ENCODE measurements around the gene NARF.
"Not testable (repeated sequence)": the region's sequence is repeated elsewhere in the genome, so short reads cannot be mapped to it uniquely, and the experiment has no call there.

- not testable (repeated sequence) for TF ChIP-seq CTCF (IDR thresholded peaks at IDR 0.05; ENCODE audit: low read depth, low read length, poor library complexity, severe bottlenecking); EZH2phosphoT487 (IDR thresholded peaks at IDR 0.05; ENCODE audit: borderline replicate concordance, low read length)
Observed at GRCh38 chr17:82459936-82460335, 1.4 kb downstream of the NARF start.

All from DOHH2 (cell line).